HG02981 (cell line): ENCODE measurements around the gene KATNB1.
"Not testable (repeated sequence)": the region's sequence is repeated elsewhere in the genome, so short reads cannot be mapped to it uniquely, and the experiment has no call there.

Source experiments
- ATAC-seq: cut with Tn5 transposase; IDR thresholded peaks from one replicate; pipeline ENCODE4 v1.9.1; 2021; ENCODE audit warnings: mild to moderate bottlenecking, moderate library complexity; ENCODE audit not compliant: unreplicated experiment

The KATNB1 gene

GRCh38 chr16:57769541-57770145 is 34.1 kb downstream of the KATNB1 start:
- ATAC-seq: no peak

- no peak for ATAC-seq
These were observed 34.8 kb downstream of the KATNB1 start for GRCh38 chr16:57770361-57770760.

- ATAC-seq: no peak
These were observed 35.7 kb downstream of the KATNB1 start for GRCh38 chr16:57771141-57771785.

- ATAC-seq: no peak
These were observed 37.4 kb downstream of the KATNB1 start for GRCh38 chr16:57773019-57773418.

GRCh38 chr16:57773655-57774295 is 38.2 kb downstream of the KATNB1 start:
- no peak for ATAC-seq

GRCh38 chr16:57774705-57775285 is 39.2 kb downstream of the KATNB1 start:
- no peak for ATAC-seq

GRCh38 chr16:57775661-57776469 is 40.3 kb downstream of the KATNB1 start:
- no peak for ATAC-seq

GRCh38 chr16:57778658-57779057 is 43.1 kb downstream of the KATNB1 start:
- no peak for ATAC-seq

- ATAC-seq: not testable (repeated sequence)
These were observed 44.3 kb downstream of the KATNB1 start for GRCh38 chr16:57779836-57780235.

GRCh38 chr16:57781349-57781740 is 45.8 kb downstream of the KATNB1 start:
- ATAC-seq: no peak

GRCh38 chr16:57781741-57782606 is 46.4 kb downstream of the KATNB1 start:
- no peak for ATAC-seq

- not testable (repeated sequence) for ATAC-seq
These were observed 47.1 kb downstream of the KATNB1 start for GRCh38 chr16:57782607-57783055.

- ATAC-seq: no peak
These were observed 47.5 kb downstream of the KATNB1 start for GRCh38 chr16:57783116-57783515.

- ATAC-seq: no peak
These were observed 48.3 kb downstream of the KATNB1 start for GRCh38 chr16:57783883-57784282.

GRCh38 chr16:57784334-57784733 is 48.8 kb downstream of the KATNB1 start:
- ATAC-seq: no peak

- no peak for ATAC-seq
These were observed 49.8 kb downstream of the KATNB1 start for GRCh38 chr16:57785385-57785784.

- ATAC-seq: no peak
These were observed 50.4 kb downstream of the KATNB1 start for GRCh38 chr16:57785924-57786323.

- ATAC-seq: no peak
These were observed 51.3 kb downstream of the KATNB1 start for GRCh38 chr16:57786632-57787518.

GRCh38 chr16:57787519-57787905 is 51.9 kb downstream of the KATNB1 start:
- ATAC-seq: no peak
